Endothelial cell of umbilical vein (primary cell): ENCODE measurements around the gene HMX2. TPM values are rescaled to one million over a fixed set of nuclear protein-coding genes. Genes with fewer than 3 reads are reported as not detected.

Experiments
- BruUV-seq: library from RNA; stranded (reverse); fragments of 400-500 nt; replicated peaks from 2 replicates; lab custom pipeline; 2021; lab: Mats Ljungman, UMichigan
- CTCF ChIA-PET: fragments of 300-600, 350-600 bp; sonication (Branson Sonifier 250); formaldehyde crosslinking; loops from one replicate; lab custom pipeline; 2021; ENCODE audit warnings: antibody characterized with exemption, inconsistent platforms; lab: Charles Lee
- POLR2A ChIA-PET: fragments of 300-600, 350-600 bp; sonication (Branson Sonifier 250); formaldehyde crosslinking; loops from one replicate; lab custom pipeline; 2021; ENCODE audit warnings: antibody characterized with exemption, inconsistent platforms; lab: Charles Lee
- DNase-seq: peaks from one replicate; pipeline ENCODE4 v3.0.0-alpha.2; 2011; ENCODE audit warnings: low read depth, low spot score
- FAIRE-seq: peaks from 2 replicates; lab custom pipeline; 2011; peaks lifted over from hg19 to GRCh38; lab: Jason Lieb, UNC
- H2AFZ ChIP-seq: 2 replicates; pipeline ENCODE4 v1.6.0; 2012; ENCODE audit warnings: low read depth, low read length, control low read depth, inconsistent platforms
- H3K27ac ChIP-seq: 2 replicates; pipeline ENCODE4 v1.5.1; 2011; ENCODE audit warnings: low read depth, mild to moderate bottlenecking, control low read depth, low read length, moderate library complexity; ENCODE audit not compliant: insufficient read depth
- H3K27me3 ChIP-seq, 2 experiments: 2 replicates each; pipeline versions ENCODE4 v1.6.0 to v1.6.1; 2011; ENCODE audit warnings: low read length in 2 of 2, mixed read lengths in 1 of 2; ENCODE audit not compliant: control insufficient read depth in 2 of 2, insufficient read depth in 2 of 2
- H3K36me3 ChIP-seq, 2 experiments: 2 replicates in 1 of 2; 3 replicates in 1 of 2; pipeline ENCODE4 v1.5.1; 2011; ENCODE audit warnings: low read length in 2 of 2, mild to moderate bottlenecking in 1 of 2, moderate library complexity in 1 of 2; ENCODE audit not compliant: control insufficient read depth in 2 of 2, insufficient read depth in 2 of 2; ENCODE audit errors: extremely low read depth in 1 of 2
- H3K4me1 ChIP-seq: 3 replicates; pipeline ENCODE4 v1.5.1; 2011; ENCODE audit warnings: mild to moderate bottlenecking, low read length; ENCODE audit not compliant: control insufficient read depth, insufficient read depth; ENCODE audit errors: extremely low read depth
- H3K4me2 ChIP-seq: 2 replicates; pipeline ENCODE4 v1.6.1; 2011; ENCODE audit warnings: low read length, control low read depth, mixed read lengths; ENCODE audit not compliant: insufficient read depth
- H3K4me3 ChIP-seq, 3 experiments: fragments of 200-600 bp in 1 of 3; sonication (generic), shearing (Covaris generic) in 1 of 3; replicated peaks in 1 of 3; 2 replicates each; pipeline ENCODE4 v1.5.1; 2011 to 2016; ENCODE audit warnings: control low read depth in 3 of 3, low read length in 3 of 3, mild to moderate bottlenecking in 2 of 3, inconsistent platforms in 1 of 3, low read depth in 1 of 3, moderate library complexity in 1 of 3; ENCODE audit not compliant: insufficient read depth in 1 of 3
- H3K79me2 ChIP-seq: 2 replicates; pipeline ENCODE4 v1.6.0; 2012; ENCODE audit warnings: low read length, inconsistent platforms; ENCODE audit not compliant: control insufficient read depth, insufficient read depth
- H3K9ac ChIP-seq: replicated peaks from 2 replicates; pipeline ENCODE3; 2011; ENCODE audit warnings: low read length, control low read depth; ENCODE audit not compliant: insufficient read depth; ENCODE audit errors: extremely low read depth
- H3K9me1 ChIP-seq: replicated peaks from 3 replicates; pipeline ENCODE4 v1.6.0; 2011; ENCODE audit warnings: mild to moderate bottlenecking, low read length; ENCODE audit not compliant: control insufficient read depth, insufficient read depth; ENCODE audit errors: extremely low read depth
- H3K9me3 ChIP-seq: replicated peaks from 2 replicates; pipeline ENCODE4 v1.5.1; 2012; ENCODE audit warnings: low read length, inconsistent platforms; ENCODE audit not compliant: control insufficient read depth, insufficient read depth
- H4K20me1 ChIP-seq: replicated peaks from 2 replicates; pipeline ENCODE3; 2011; ENCODE audit warnings: mild to moderate bottlenecking, low read length; ENCODE audit not compliant: control insufficient read depth, insufficient read depth; ENCODE audit errors: extremely low read depth
- CTCF ChIP-seq, 2 donors: IDR thresholded peaks; 1 replicate in 1 of 2; 2 replicates in 1 of 2; pipeline ENCODE4 v1.5.1; 2011; ENCODE audit warnings: low read length in 2 of 2, mild to moderate bottlenecking in 2 of 2, moderate library complexity in 2 of 2, control low read depth in 1 of 2, inconsistent platforms in 1 of 2, low read depth in 1 of 2; ENCODE audit not compliant: insufficient read depth in 1 of 2; ENCODE audit errors: extremely low read depth in 1 of 2
- EZH2 ChIP-seq: IDR thresholded peaks from 2 replicates; pipeline ENCODE4 v1.6.1; 2012; ENCODE audit warnings: borderline replicate concordance, low read depth, mild to moderate bottlenecking, moderate library complexity, low read length, inconsistent platforms; ENCODE audit not compliant: severe bottlenecking
- GATA2 ChIP-seq: IDR thresholded peaks from 2 replicates; pipeline ENCODE4 v1.7.0; 2011; ENCODE audit warnings: low read depth, mild to moderate bottlenecking, moderate library complexity, mixed read lengths, low read length; ENCODE audit not compliant: insufficient read length, insufficient read depth
- JUN ChIP-seq: IDR thresholded peaks from 2 replicates; pipeline ENCODE4 v1.6.1; 2011; ENCODE audit warnings: borderline replicate concordance, low read depth; ENCODE audit not compliant: insufficient read length, insufficient read depth
- MAX ChIP-seq: IDR thresholded peaks from 2 replicates; pipeline ENCODE4 v1.6.1; 2011; ENCODE audit not compliant: insufficient read depth, insufficient read length
- MYC ChIP-seq: IDR thresholded peaks from one replicate; pipeline ENCODE4 v1.6.1; 2011; ENCODE audit warnings: mild to moderate bottlenecking, low read depth, low read length
- POLR2AphosphoS5 ChIP-seq: IDR thresholded peaks from 2 replicates; pipeline ENCODE4 v1.6.1; 2012; ENCODE audit warnings: low read depth, mild to moderate bottlenecking, control low read depth, low read length, moderate library complexity; ENCODE audit not compliant: insufficient read depth
- dilution Hi-C: fragments of 300-500 bp; cut with MboI; formaldehyde crosslinking; loops from one replicate; pipeline ENCODE4 v1.15.0; 2019; ENCODE audit warnings: low sequenced_read_pairs; ENCODE audit not compliant: extremely low pct_ligation_motif_present
- intact Hi-C: fragments of 100-400 bp; cut with micrococcal nuclease; formaldehyde crosslinking; loops from one replicate; pipeline ENCODE4 v1.10.0; 2022
- polyA plus RNA-seq, 4 experiments: library from polyadenylated mRNA; depleted of rRNA in 3 of 4; stranded (reverse) in 3 of 4; unstranded in 1 of 4; fragments of >200 nt; gene quantifications; 2 replicates each; pipeline versions ENCODE4 v1.2.1 to v1.2.3, GENCODE V29; 2011 to 2012; ENCODE audit warnings: missing spikeins in 1 of 4
- total RNA-seq: library from RNA; stranded (reverse); gene quantifications from 2 replicates; pipeline ENCODE4 v1.2.3, GENCODE V29; 2021

Gene HMX2
- total and polyA plus RNA-seq, 2 donors (not counting 3 experiments of a cell fraction or from before 2014, with no cell fraction given) = not detected

- no peaks in the 10 kb centered on the region for H3K9me1 ChIP-seq
- intact Hi-C loops (loop anchor here (5.0 kb wide), 2 partner anchors 487 to 833 kb away; no protein-coding TSS in a partner anchor), dilution Hi-C loops (no loop called here)
- no peak overlapping the region for H3K27ac ChIP-seq
- DNase-seq (no peak), FAIRE-seq (no peak)
- ChIA-PET POLR2A (no interaction called here), CTCF (interaction anchor here (0.9 to 2.9 kb wide), 8 partner anchors 16 to 1254 kb away, joined by 3 to 20 read pairs (median 4); partner anchors contain the start of gene BUB3)
- H3K4me2 ChIP-seq = no peak overlapping the region
- no peak overlapping the region for H2AFZ ChIP-seq
- no peaks in the 10 kb centered on the region for H3K79me2 ChIP-seq
- H3K9me3 ChIP-seq = no peaks in the 10 kb centered on the region
- H4K20me1 ChIP-seq = no peaks in the 10 kb centered on the region
- no peak overlapping the region for H3K9ac ChIP-seq
- H3K4me1 ChIP-seq = peaks cover 10% of the 10 kb centered on the region
- no TSS peak for BruUV-seq
- TF ChIP-seq MYC (no peak), POLR2AphosphoS5 (no peak), JUN (no peak), GATA2 (no peak), MAX (no peak), EZH2 (no peak)
- H3K36me3 ChIP-seq = no peaks in the 10 kb centered on the region
- no peak overlapping the region for H3K4me3 ChIP-seq
- peaks cover 83 to 85% of the 10 kb centered on the region in 2 experiments for H3K27me3 ChIP-seq
Observed at GRCh38 chr10:123134343-123134914, 13.5 kb upstream of the HMX2 start.

- peaks cover 84 to 91% of the 10 kb centered on the region in 2 experiments for H3K27me3 ChIP-seq
- POLR2A ChIA-PET = no interaction called here
- no peak overlapping the region for H3K9ac ChIP-seq
- no peak overlapping the region for H3K4me2 ChIP-seq
- no peak overlapping the region for H3K27ac ChIP-seq
- DNase-seq (no peak), FAIRE-seq (no peak)
- no peak overlapping the region for H3K4me3 ChIP-seq
- no peaks in the 10 kb centered on the region for H3K9me1 ChIP-seq
- no peak overlapping the region for H2AFZ ChIP-seq
- TF ChIP-seq MAX (no peak), POLR2AphosphoS5 (no peak), CTCF (IDR thresholded peaks at IDR 0.05; ENCODE audit: extremely low read depth in 1 of 2, insufficient read depth in 1 of 2, low read depth in 1 of 2, low read length in 2 of 2) (no peak), EZH2 (peak; percentile 83)
- dilution Hi-C loops (no loop called here), intact Hi-C loops (loop anchor here (5.0 kb wide), 2 partner anchors 488 to 832 kb away; no protein-coding TSS in a partner anchor)
- CTCF ChIA-PET = interaction anchor here (0.9 to 2.9 kb wide), 5 partner anchors 15 to 445 kb away, joined by 3 to 20 read pairs (median 4); partner anchors contain the start of gene BUB3
- no peaks in the 10 kb centered on the region for H3K9me3 ChIP-seq
- peaks cover 10% of the 10 kb centered on the region for H3K4me1 ChIP-seq
- H3K36me3 ChIP-seq = no peaks in the 10 kb centered on the region
- no peaks in the 10 kb centered on the region for H4K20me1 ChIP-seq
- H3K79me2 ChIP-seq = no peaks in the 10 kb centered on the region
- BruUV-seq = no TSS peak
Observed at GRCh38 chr10:123134915-123135414, 13.0 kb upstream of the HMX2 start.
